T follicular helper cell (primary cell): ENCODE results near the gene CELF1.

Experiments used
- DNase-seq: peaks from one replicate; pipeline ENCODE4 v3.0.0-alpha.2; 2020; ENCODE audit warnings: low read depth
- total RNA-seq, 2 experiments: gene quantifications; one replicate each; lab custom pipeline; 2026; lab: John Stamatoyannopoulos, UW

The CELF1 gene
- total RNA-seq, result 237 to 271 reads per million in 2 experiments

- DNase-seq, result peak; percentile 90
Observed at GRCh38 chr11:47552566-47553405, at the start of gene CELF1. Gene CELF1 (minus strand): TSS chr11:47553132. CDS start chr11:47499523, 53,609 bp downstream.

- no peak for DNase-seq
Observed at GRCh38 chr11:47599902-47600301, 47.0 kb upstream of the CELF1 start.

- DNase-seq, result no peak
Observed at GRCh38 chr11:47595967-47596366, 43.0 kb upstream of the CELF1 start.

GRCh38 chr11:47595029-47595428 is 42.1 kb upstream of the CELF1 start:
- no peak for DNase-seq

- no peak for DNase-seq
Observed at GRCh38 chr11:47593934-47594855, 41.3 kb upstream of the CELF1 start, which contains the start of gene C1QTNF4. Gene C1QTNF4 (minus strand): TSS chr11:47594411. CDS start chr11:47590810, 3,601 bp downstream.

- no peak for DNase-seq
Observed at GRCh38 chr11:47593492-47593933, 40.6 kb upstream of the CELF1 start.

- no peak for DNase-seq
Observed at GRCh38 chr11:47592970-47593369, 40.0 kb upstream of the CELF1 start.

GRCh38 chr11:47592251-47592650 is 39.3 kb upstream of the CELF1 start:
- DNase-seq, result no peak

GRCh38 chr11:47591764-47592163 is 38.8 kb upstream of the CELF1 start:
- DNase-seq, result no peak

GRCh38 chr11:47589977-47590861 is 37.3 kb upstream of the CELF1 start:
- no peak for DNase-seq

GRCh38 chr11:47589584-47589976 is 36.6 kb upstream of the CELF1 start:
- DNase-seq, result no peak

GRCh38 chr11:47589118-47589517 is 36.2 kb upstream of the CELF1 start:
- DNase-seq, result no peak

GRCh38 chr11:47587723-47588326 is 34.9 kb upstream of the CELF1 start:
- DNase-seq, result no peak

- no peak for DNase-seq
Observed at GRCh38 chr11:47587039-47587716, 34.2 kb upstream of the CELF1 start.

GRCh38 chr11:47586098-47586855 is 33.3 kb upstream of the CELF1 start, which contains the start of gene FAM180B:
Gene FAM180B (plus strand): TSS chr11:47586678. CDS start chr11:47586769, 91 bp downstream.
- no peak for DNase-seq

GRCh38 chr11:47583844-47584243 is 30.9 kb upstream of the CELF1 start:
- no peak for DNase-seq

GRCh38 chr11:47578524-47579494 is 25.9 kb upstream of the CELF1 start, which contains the start of the genes KBTBD4 and NDUFS3:
Gene KBTBD4 (minus strand): TSS chr11:47578970. CDS start chr11:47578951, 19 bp downstream.
Gene NDUFS3 (plus strand): TSS chr11:47579074. CDS start chr11:47579092, 18 bp downstream.
- peak; percentile 84 for DNase-seq

GRCh38 chr11:47577460-47578041 is 24.6 kb upstream of the CELF1 start:
- no peak for DNase-seq
